ENCODE measurements around the gene ODF2L.
A peak's percentile ranks its signal among the peaks of the same experiment; 100 is the strongest.

Gene ODF2L

DNA sequence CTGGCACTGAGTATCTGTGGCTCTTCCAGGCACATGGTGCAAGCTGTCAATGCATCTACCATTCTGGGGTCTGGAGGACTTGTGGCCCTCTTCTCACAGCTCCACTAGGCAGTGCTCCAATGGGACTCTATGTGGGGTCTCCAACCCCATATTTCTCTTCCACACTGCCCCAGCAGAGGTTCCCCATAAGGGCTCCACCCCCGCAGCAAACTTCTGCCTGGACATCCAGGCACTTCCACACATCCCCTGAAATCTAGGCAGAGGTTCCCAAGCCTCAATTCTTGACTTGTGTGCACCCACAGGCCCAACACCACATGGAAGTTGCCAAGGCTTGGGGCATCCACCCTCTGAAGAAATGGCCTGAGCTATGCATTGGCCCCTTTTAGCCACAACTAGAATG is 18.8 kb downstream of the ODF2L start:
- H3K4me3 ChIP-seq (ENCODE audit: low read depth, low read length) = no peak overlapping the region
- TF ChIP-seq CTCF (IDR thresholded peaks at IDR 0.05; ENCODE audit: insufficient read depth, low read depth, low read length, missing control alignments) = no peak
- DNase-seq (ENCODE audit: low read depth) = peak; percentile 5

GRCh38 chr1:86375688-86376087 is 20.4 kb downstream of the ODF2L start:
- DNase-seq (ENCODE audit: low read depth) = no peak
- H3K4me3 ChIP-seq (ENCODE audit: low read depth, low read length) = no peak overlapping the region
- TF ChIP-seq CTCF (IDR thresholded peaks at IDR 0.05; ENCODE audit: insufficient read depth, low read depth, low read length, missing control alignments) = no peak

DNA sequence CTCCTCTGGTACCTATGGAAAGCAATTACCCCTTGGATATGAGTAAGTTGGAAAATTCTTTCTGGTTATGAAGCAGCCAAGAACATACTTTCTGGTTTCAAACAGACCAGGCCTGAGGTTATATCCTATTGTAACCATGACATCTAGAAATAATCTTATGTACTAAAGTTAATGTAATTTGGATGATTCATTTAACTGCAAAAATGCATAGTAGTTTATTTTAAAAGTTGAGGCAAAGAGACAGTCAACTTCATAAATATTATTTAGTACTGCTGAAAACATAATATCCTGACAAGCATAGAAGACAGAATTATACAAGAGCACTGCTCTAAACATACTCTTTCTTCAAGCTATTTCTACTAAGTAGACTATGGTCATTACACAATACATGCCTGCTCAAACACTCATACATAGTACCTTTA is 25.5 kb downstream of the ODF2L start:
- H3K4me3 ChIP-seq (ENCODE audit: low read depth, low read length) = no peak overlapping the region
- no peak for DNase-seq (ENCODE audit: low read depth)
- TF ChIP-seq CTCF (IDR thresholded peaks at IDR 0.05; ENCODE audit: insufficient read depth, low read depth, low read length, missing control alignments) = no peak

DNA sequence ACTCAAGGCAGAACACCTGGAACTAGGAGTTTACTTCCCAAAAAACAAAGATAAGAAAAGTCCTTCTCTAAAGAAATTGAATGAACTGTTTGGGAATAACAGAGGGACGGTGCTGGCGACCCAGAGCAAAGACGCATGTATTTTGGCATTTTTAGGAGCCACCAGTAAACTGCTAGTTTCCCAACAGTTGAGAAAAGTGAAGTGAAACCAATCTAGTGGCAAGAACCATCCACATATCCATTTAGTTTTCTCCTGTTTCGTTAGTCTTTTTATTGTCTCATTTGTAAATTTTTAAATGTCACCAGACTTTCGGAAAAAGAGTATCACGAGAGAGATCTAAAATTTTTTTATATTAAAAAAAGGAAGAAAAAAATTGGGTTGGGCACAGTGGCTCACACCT is 30.2 kb downstream of the ODF2L start:
- no peak for DNase-seq (ENCODE audit: low read depth)
- H3K4me3 ChIP-seq (ENCODE audit: low read depth, low read length) = no peak overlapping the region
- no peak for TF ChIP-seq CTCF (IDR thresholded peaks at IDR 0.05; ENCODE audit: insufficient read depth, low read depth, low read length, missing control alignments)

DNA sequence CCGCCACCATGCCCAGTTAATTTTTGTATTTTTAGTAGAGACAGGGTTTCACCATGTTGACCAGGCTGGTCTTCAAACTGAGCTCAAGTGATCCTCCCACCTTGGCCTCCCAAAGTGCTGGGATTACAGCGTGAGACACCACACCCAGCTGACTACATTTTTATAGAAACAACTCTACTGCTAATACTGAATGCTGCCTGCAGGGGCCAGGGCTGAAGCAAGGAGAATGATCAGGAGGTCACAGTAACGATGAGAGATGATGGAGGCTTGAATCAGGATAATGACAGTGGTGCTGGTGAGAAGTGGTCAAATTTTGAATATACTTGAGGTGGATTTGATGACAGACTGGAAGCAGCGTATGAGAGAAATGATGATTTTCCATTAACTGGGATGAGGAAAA is 33.3 kb downstream of the ODF2L start:
- TF ChIP-seq CTCF (IDR thresholded peaks at IDR 0.05; ENCODE audit: insufficient read depth, low read depth, low read length, missing control alignments) = no peak
- DNase-seq (ENCODE audit: low read depth) = no peak
- H3K4me3 ChIP-seq (ENCODE audit: low read depth, low read length) = no peak overlapping the region

DNA sequence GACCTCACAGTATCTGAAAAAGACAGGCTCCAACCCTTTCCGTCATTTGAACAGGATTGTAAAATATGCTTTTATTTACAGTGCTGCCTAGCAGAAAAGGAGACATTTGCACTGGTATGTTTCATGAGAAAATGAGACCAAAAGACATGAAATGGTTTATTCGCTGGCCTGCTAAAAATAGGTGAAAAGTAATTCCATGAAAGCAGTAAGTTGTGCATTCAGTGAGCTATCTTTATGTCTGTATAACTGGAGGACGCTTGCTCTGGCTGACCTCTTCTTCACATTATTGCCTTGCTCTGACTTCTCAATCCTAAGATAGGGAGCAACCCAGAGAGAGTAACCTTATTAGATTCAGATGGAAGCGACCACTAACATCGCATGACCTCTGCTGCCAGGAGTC is 38.3 kb downstream of the ODF2L start:
- TF ChIP-seq CTCF (IDR thresholded peaks at IDR 0.05; ENCODE audit: insufficient read depth, low read depth, low read length, missing control alignments) = no peak
- H3K4me3 ChIP-seq (ENCODE audit: low read depth, low read length) = no peak overlapping the region
- no peak for DNase-seq (ENCODE audit: low read depth)

DNA sequence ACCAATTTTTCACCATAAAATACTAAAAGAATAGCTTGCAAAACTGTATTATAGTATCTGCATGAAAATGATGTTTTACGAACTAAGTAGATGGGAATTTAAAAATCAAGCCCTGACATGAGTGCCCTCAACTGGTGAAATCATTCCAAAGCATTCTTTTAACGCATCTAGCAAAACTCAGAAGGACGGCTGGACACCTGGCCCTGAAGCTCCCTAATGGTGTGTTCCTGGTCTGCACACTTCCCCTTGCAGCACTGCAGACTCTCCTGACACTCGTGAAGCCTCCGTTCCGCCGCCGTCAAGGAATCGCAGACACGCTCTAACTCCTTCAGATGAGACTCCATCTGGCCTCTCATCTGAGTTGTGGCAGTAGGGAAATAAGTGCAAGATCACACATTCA is 39.9 kb downstream of the ODF2L start:
- TF ChIP-seq CTCF (IDR thresholded peaks at IDR 0.05; ENCODE audit: insufficient read depth, low read depth, low read length, missing control alignments) = no peak
- no peak overlapping the region for H3K4me3 ChIP-seq (ENCODE audit: low read depth, low read length)
- no peak for DNase-seq (ENCODE audit: low read depth)
